ENCODE data around the gene PCSK9.

The PCSK9 gene

DNA sequence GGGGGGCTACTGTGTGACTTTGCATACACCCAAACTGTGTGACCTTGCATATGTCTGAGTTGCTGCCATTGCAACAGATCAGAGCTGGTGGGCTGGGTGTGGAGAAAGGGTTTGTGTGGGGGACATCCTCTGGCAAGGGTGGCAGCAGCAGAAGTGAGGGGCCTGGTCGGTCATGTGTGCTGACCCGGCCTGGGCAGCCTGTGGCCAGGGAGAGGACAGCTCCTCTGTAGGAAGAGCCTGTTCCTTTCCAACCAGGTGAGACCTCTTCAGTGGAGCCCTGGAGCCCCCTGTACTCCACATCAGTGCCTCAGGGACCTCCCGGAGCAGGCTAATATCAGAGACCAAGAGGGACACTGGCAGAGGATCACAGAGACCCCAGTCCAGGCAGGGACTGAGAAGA, 8.3 kb downstream of the PCSK9 start:
- Histone ChIP-seq H3K9ac (ENCODE audit: low read length) (no peak overlapping the region), H3K27ac (ENCODE audit: low read length) (no peak overlapping the region), H3K4me1 (ENCODE audit: control insufficient read depth, low read depth, low read length) (no peaks in the 10 kb centered on the region), H3K36me3 (ENCODE audit: control insufficient read depth, low read depth, low read length) (peaks cover 17% of the 10 kb centered on the region), H3K27me3 (ENCODE audit: control insufficient read depth, insufficient read depth, low read length) (no peaks in the 10 kb centered on the region), H3K4me3 (ENCODE audit: low read length) (no peak overlapping the region), H3K9me3 (ENCODE audit: control insufficient read depth, low read depth, low read length) (no peaks in the 10 kb centered on the region)

DNA sequence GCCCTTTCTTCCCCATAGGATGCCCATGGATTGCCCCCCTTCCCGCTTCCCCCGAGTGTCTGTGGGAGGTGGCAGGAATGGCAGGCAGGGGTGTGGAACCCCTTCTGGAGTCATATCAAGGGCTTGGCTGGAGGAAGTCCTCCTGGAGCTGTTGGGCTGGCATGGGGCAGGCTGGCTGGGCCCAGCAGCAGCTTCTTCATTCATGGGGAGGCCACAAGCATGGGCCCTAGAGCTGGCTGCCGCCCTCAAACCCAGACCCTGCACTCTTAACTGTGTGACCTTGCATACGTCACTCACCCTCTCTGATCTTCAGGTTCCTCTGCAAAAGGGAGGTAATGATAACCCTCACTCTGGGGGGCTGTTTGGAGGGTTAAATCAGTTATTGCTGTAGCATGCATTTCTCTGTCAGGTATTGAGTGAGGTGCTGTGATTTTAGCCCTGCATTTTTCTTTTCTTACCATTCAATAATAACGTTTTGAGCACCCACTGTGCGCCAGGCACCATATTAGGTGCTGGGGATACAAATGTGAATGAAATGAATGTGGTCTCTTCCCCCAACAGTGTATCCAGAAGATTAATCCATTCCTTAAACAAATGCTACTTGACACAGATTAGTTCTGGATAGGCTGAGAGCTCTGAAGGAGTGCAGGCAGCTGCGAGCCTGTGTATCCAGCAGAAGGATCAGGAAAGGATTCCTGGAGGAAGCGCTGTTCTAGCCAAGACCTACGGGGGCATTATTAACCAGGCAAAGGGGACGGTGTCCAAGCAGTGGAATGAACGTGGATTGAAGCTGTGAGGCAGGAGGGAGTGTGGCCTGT, 9.3 kb downstream of the PCSK9 start:
- Histone ChIP-seq H3K9ac (ENCODE audit: low read length) (no peak overlapping the region), H3K9me3 (ENCODE audit: control insufficient read depth, low read depth, low read length) (no peaks in the 10 kb centered on the region), H3K4me1 (ENCODE audit: control insufficient read depth, low read depth, low read length) (no peaks in the 10 kb centered on the region), H3K27me3 (ENCODE audit: control insufficient read depth, insufficient read depth, low read length) (no peaks in the 10 kb centered on the region), H3K36me3 (ENCODE audit: control insufficient read depth, low read depth, low read length) (peaks cover 24% of the 10 kb centered on the region), H3K4me3 (ENCODE audit: low read length) (no peak overlapping the region), H3K27ac (ENCODE audit: low read length) (no peak overlapping the region)

DNA sequence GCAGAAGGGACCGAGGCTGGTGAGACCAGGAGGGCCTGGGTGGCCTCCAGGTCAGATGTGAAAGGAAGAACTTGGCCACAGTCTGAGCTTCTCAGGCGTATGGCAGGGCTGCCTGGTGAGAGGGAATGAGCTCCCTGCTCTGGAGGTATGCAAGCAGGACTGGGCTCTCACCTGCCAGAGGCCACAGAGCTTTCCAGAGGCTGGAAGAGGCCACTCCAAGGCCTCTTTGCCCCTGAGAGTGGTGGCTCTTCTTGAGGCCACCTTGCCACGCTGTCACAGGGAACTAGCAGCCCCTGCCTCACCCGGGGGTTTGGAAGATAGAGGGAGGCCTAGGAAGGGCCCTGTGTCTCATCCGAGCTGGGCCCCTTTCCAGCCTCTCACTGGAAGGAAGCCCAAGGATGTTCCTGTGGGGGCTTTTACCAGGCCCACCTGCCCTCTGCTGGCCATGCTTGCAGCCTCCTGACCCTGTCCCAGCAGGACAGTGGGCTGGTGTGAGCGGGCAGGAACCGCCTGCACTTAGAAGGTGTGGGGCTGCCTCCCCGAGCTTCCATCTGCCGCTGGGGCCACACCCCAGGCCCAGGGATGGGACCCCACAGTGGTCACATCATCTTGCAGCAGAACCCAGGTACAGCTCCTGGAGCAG, 10.0 kb downstream of the PCSK9 start:
- peaks cover 24% of the 10 kb centered on the region for H3K36me3 ChIP-seq (ENCODE audit: control insufficient read depth, low read depth, low read length)

DNA sequence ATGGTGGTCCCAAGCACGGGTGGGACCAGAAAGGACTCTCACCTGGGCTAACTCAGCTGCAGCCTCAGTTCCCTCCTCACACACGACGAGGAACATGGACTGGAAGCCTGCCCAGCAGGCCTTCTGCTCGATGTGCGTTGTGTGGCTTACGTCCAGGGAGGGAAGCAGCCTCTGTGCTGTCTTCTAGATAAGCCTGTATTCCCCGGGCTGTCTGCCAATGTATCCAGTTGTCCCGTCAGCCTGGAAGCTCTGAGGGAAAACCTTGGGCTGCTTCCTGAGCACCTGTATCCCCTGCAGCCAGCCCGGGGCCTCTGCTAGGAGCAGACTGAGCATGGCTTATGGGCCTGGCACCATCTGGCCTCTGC, 10.5 kb downstream of the PCSK9 start:
- Histone ChIP-seq H3K27ac (ENCODE audit: low read length) (no peak overlapping the region), H3K4me3 (ENCODE audit: low read length) (no peak overlapping the region), H3K4me1 (ENCODE audit: control insufficient read depth, low read depth, low read length) (no peaks in the 10 kb centered on the region), H3K27me3 (ENCODE audit: control insufficient read depth, insufficient read depth, low read length) (no peaks in the 10 kb centered on the region), H3K36me3 (ENCODE audit: control insufficient read depth, low read depth, low read length) (peaks cover 25% of the 10 kb centered on the region), H3K9me3 (ENCODE audit: control insufficient read depth, low read depth, low read length) (no peaks in the 10 kb centered on the region), H3K9ac (ENCODE audit: low read length) (no peak overlapping the region)

More for the DNA sequence above, 10.0 kb downstream of the PCSK9 start:
- Histone ChIP-seq H3K9ac (ENCODE audit: low read length) (no peak overlapping the region), H3K27me3 (ENCODE audit: control insufficient read depth, insufficient read depth, low read length) (no peaks in the 10 kb centered on the region), H3K27ac (ENCODE audit: low read length) (no peak overlapping the region), H3K9me3 (ENCODE audit: control insufficient read depth, low read depth, low read length) (no peaks in the 10 kb centered on the region), H3K4me1 (ENCODE audit: control insufficient read depth, low read depth, low read length) (no peaks in the 10 kb centered on the region), H3K4me3 (ENCODE audit: low read length) (no peak overlapping the region)

DNA sequence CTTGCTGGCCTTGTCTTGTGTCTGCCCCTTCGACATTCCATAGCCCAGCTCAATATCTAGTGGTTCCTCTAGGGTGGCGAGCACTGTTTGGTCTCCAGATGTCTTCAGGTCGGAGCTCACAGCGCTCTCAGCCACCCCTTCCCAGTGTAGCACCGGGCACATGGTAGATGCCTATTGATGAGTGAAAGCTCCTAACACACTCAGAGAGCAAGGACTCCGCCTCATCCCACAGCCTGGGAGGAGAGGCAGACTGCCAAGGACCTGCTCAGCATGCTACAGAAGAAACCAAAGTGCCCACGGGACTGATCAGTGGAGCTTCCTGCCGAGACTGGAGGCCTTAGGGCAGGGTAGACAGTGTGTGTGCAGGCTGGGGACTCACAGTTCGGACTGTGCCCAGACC, 10.9 kb downstream of the PCSK9 start:
- no peaks in the 10 kb centered on the region for H3K9me3 ChIP-seq (ENCODE audit: control insufficient read depth, low read depth, low read length)
- H3K4me3 ChIP-seq (ENCODE audit: low read length): no peak overlapping the region
- H3K4me1 ChIP-seq (ENCODE audit: control insufficient read depth, low read depth, low read length): no peaks in the 10 kb centered on the region
- no peak overlapping the region for H3K27ac ChIP-seq (ENCODE audit: low read length)
- H3K36me3 ChIP-seq (ENCODE audit: control insufficient read depth, low read depth, low read length): peaks cover 25% of the 10 kb centered on the region
- H3K9ac ChIP-seq (ENCODE audit: low read length): no peak overlapping the region
- H3K27me3 ChIP-seq (ENCODE audit: control insufficient read depth, insufficient read depth, low read length): no peaks in the 10 kb centered on the region

DNA sequence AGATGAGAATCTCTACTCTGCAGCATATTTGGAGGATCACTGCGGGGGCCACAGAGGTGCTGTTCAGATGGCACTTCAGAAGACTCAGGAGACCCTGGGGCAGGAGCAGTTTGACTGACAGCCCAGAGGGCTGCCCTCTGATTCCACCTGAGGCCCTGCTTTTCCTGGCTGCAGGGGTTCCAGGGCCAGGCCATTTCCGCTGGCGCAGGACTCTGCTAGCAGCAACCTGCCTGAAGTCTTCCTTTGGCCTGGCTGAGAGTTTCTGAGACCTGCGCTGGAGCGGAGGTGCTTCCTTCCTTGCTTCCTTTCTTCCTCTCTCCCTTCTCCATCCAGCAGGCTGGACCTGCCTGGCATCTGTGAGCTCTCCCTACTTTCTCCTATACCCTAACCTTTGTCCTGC, 11.8 kb downstream of the PCSK9 start:
- Histone ChIP-seq H3K27ac (ENCODE audit: low read length) (no peak overlapping the region), H3K36me3 (ENCODE audit: control insufficient read depth, low read depth, low read length) (peaks cover 25% of the 10 kb centered on the region), H3K9me3 (ENCODE audit: control insufficient read depth, low read depth, low read length) (no peaks in the 10 kb centered on the region), H3K4me3 (ENCODE audit: low read length) (no peak overlapping the region), H3K9ac (ENCODE audit: low read length) (no peak overlapping the region), H3K4me1 (ENCODE audit: control insufficient read depth, low read depth, low read length) (no peaks in the 10 kb centered on the region), H3K27me3 (ENCODE audit: control insufficient read depth, insufficient read depth, low read length) (no peaks in the 10 kb centered on the region)

DNA sequence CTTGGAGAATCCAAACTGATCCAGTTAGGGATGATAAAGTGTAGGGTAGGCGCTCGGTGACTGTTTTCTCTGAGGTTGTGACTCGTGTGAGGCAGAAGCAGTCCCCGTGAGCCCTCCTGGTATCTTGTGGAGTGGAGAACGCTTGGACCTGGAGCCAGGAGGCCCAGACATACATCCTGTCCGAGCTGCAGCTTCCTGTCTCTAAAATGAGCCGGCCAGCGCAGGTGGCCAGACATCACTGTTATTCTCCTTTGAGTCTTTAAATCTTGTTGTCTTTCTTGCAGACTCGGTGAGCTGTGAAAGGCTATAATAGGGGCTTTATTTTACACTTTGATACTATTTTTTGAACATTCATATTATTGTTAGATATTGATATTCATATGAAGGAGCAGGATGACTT, 12.3 kb downstream of the PCSK9 start:
- Histone ChIP-seq H3K27me3 (ENCODE audit: control insufficient read depth, insufficient read depth, low read length) (no peaks in the 10 kb centered on the region), H3K4me3 (ENCODE audit: low read length) (no peak overlapping the region), H3K4me1 (ENCODE audit: control insufficient read depth, low read depth, low read length) (no peaks in the 10 kb centered on the region), H3K9ac (ENCODE audit: low read length) (no peak overlapping the region), H3K9me3 (ENCODE audit: control insufficient read depth, low read depth, low read length) (no peaks in the 10 kb centered on the region), H3K27ac (ENCODE audit: low read length) (no peak overlapping the region), H3K36me3 (ENCODE audit: control insufficient read depth, low read depth, low read length) (peaks cover 25% of the 10 kb centered on the region)

DNA sequence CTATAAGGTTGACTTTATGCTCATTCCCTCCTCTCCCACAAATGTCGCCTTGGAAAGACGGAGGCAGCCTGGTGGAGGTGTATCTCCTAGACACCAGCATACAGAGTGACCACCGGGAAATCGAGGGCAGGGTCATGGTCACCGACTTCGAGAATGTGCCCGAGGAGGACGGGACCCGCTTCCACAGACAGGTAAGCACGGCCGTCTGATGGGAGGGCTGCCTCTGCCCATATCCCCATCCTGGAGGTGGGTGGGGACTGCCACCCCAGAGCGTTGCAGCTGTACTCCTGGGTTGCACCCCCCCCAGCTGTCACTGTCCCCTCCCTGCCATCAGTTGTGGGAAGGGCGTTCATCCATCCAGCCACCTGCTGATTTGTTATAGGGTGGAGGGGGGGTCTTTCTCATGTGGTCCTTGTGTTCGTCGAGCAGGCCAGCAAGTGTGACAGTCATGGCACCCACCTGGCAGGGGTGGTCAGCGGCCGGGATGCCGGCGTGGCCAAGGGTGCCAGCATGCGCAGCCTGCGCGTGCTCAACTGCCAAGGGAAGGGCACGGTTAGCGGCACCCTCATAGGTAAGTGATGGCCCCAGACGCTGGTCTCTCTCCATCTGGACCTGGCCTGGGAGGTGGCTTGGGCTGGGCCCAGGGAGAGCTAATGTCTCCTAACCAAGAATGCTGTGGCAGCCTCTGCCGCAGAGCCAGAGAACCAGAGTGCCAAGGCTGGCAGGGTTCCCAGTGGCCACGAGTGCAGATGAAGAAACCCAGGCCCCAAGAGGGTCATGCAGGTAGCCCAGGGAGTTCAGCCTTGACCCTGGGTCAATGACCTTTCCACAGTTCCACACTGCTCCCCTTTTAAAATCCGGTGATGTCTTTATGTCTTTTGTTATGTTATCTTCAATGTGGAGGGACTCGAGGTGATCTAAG, 13.1 kb downstream of the PCSK9 start:
- no peak overlapping the region for H3K27ac ChIP-seq (ENCODE audit: low read length)
- H3K4me3 ChIP-seq (ENCODE audit: low read length): no peak overlapping the region
- H3K4me1 ChIP-seq (ENCODE audit: control insufficient read depth, low read depth, low read length): no peaks in the 10 kb centered on the region
- H3K9ac ChIP-seq (ENCODE audit: low read length): no peak overlapping the region
- H3K36me3 ChIP-seq (ENCODE audit: control insufficient read depth, low read depth, low read length): peaks cover 30% of the 10 kb centered on the region
- H3K27me3 ChIP-seq (ENCODE audit: control insufficient read depth, insufficient read depth, low read length): no peaks in the 10 kb centered on the region
- H3K9me3 ChIP-seq (ENCODE audit: control insufficient read depth, low read depth, low read length): no peaks in the 10 kb centered on the region

DNA sequence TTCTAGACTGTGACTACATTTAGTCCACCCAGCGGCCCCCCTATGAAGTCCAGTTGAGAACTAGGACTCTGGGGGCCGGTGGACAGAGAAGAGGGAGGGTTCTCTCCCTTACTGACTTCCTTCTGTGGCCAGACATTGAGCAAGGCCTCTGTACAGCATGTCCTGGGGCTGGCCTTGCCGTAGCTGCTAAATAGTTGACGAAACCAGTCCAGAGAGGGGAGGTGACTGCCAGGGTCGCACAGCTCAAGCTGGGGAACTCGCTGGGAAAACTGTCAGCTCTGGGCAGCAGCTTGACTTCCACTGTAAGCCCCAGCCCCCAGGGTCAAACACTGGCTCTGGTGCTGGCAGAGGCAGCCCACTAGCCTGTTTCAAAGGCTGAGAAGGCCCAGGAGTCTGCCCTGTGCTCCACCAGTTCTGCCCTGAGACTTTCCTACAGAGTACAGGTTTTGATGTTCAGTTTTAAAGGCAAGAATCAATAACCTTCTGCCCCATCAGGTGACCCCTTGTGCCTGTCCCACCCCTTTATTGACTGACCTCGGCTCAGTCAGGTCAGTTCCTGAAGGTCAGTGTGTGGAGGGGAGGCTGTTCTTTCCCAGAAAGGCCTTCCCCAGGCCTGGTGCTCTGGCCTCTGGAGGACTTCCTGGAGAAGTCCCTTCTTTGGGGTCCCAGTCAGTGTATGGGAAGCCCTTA, 14.1 kb downstream of the PCSK9 start:
- Histone ChIP-seq H3K36me3 (ENCODE audit: control insufficient read depth, low read depth, low read length) (peaks cover 37% of the 10 kb centered on the region), H3K9me3 (ENCODE audit: control insufficient read depth, low read depth, low read length) (no peaks in the 10 kb centered on the region), H3K27me3 (ENCODE audit: control insufficient read depth, insufficient read depth, low read length) (no peaks in the 10 kb centered on the region), H3K9ac (ENCODE audit: low read length) (no peak overlapping the region), H3K27ac (ENCODE audit: low read length) (no peak overlapping the region), H3K4me3 (ENCODE audit: low read length) (no peak overlapping the region), H3K4me1 (ENCODE audit: control insufficient read depth, low read depth, low read length) (no peaks in the 10 kb centered on the region)

DNA sequence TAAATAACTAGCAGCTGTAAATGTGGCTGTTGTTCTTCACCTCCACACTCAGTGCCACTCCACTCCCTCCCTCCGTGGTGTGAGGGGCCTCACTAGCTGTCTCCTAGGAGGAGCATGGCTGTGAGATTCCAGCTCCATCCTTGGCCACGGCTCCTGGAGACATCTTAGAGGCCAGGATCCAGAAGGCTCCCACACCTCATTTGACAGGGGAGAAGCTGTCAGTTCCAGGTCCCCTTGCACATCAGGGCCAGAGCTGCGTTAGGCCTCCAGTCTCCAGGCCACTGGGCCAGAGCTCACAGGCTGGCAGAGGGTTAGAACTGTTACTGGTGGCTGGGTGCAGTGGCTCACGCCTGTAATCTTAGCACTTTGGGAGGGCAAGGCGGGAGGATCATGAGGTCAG, 15.0 kb downstream of the PCSK9 start:
- Histone ChIP-seq H3K4me1 (ENCODE audit: control insufficient read depth, low read depth, low read length) (no peaks in the 10 kb centered on the region), H3K4me3 (ENCODE audit: low read length) (no peak overlapping the region), H3K9ac (ENCODE audit: low read length) (no peak overlapping the region), H3K36me3 (ENCODE audit: control insufficient read depth, low read depth, low read length) (peaks cover 39% of the 10 kb centered on the region), H3K27me3 (ENCODE audit: control insufficient read depth, insufficient read depth, low read length) (no peaks in the 10 kb centered on the region), H3K9me3 (ENCODE audit: control insufficient read depth, low read depth, low read length) (no peaks in the 10 kb centered on the region), H3K27ac (ENCODE audit: low read length) (no peak overlapping the region)

Data from iPS-18a (cell line).